K562 (cell line): Measurements from ENCODE around the gene MFSD12. TPM values are rescaled to one million over a fixed set of nuclear protein-coding genes. Genes with fewer than 3 reads are reported as not detected.

ENCODE experiments used
- ASH1L ChIP-seq: fragments of 450-650 bp; IDR thresholded peaks from 2 replicates; pipeline ENCODE4 v1.6.1; 2018; ENCODE audit warnings: borderline replicate concordance, mild to moderate bottlenecking, low read depth; ENCODE audit not compliant: partially characterized antibody
- CBFA2T2 ChIP-seq: fragments of 450-650 bp; conservative IDR thresholded peaks from 2 replicates; pipeline ENCODE4 v1.6.1; 2017; ENCODE audit warnings: mild to moderate bottlenecking
- E2F5 ChIP-seq: sonication (generic); formaldehyde crosslinking; IDR thresholded peaks from 2 replicates; pipeline ENCODE4 v1.8.0; 2022; ENCODE audit warnings: mild to moderate bottlenecking, missing genetic modification reagents
- ETV5 ChIP-seq: sonication (generic); formaldehyde crosslinking; IDR thresholded peaks from 2 replicates; pipeline ENCODE4 v1.4.0; 2020; ENCODE audit warnings: low read depth, mild to moderate bottlenecking, missing genetic modification reagents
- ETV6 ChIP-seq, 3 experiments: fragments of 150-350 bp in 1 of 3; sonication (generic) in 1 of 3; formaldehyde crosslinking in 1 of 3; IDR thresholded peaks; 2 replicates each; pipeline versions ENCODE4 v1.6.1 to v1.8.0; 2014 to 2022; ENCODE audit warnings: borderline replicate concordance in 2 of 3, low read depth in 2 of 3, antibody characterized with exemption in 1 of 3, low read length in 1 of 3, mild to moderate bottlenecking in 1 of 3, missing genetic modification reagents in 1 of 3
- FOSL1 ChIP-seq: fragments of 200-800 bp; sonication (Bioruptor generic); conservative IDR thresholded peaks from 2 replicates; pipeline ENCODE4 v1.6.1; 2016; ENCODE audit warnings: missing genetic modification characterization, missing compliant biosample characterization
- LARP7 ChIP-seq: fragments of 450-650 bp; IDR thresholded peaks from 2 replicates; pipeline ENCODE4 v1.6.1; 2016
- MCM5 ChIP-seq: fragments of 450-650 bp; IDR thresholded peaks from 2 replicates; pipeline ENCODE4 v1.6.1; 2016; ENCODE audit warnings: low read depth
- MLLT1 ChIP-seq, 2 experiments: fragments of 450-650 bp; IDR thresholded peaks; 2 replicates each; pipeline ENCODE4 v1.6.1; 2016
- NCOA4 ChIP-seq: fragments of 450-650 bp; IDR thresholded peaks from 2 replicates; pipeline ENCODE4 v1.6.1; 2018; ENCODE audit warnings: mild to moderate bottlenecking; ENCODE audit not compliant: partially characterized antibody
- NFIC ChIP-seq: fragments of 450-650 bp; IDR thresholded peaks from 2 replicates; pipeline ENCODE4 v1.6.1; 2017; ENCODE audit warnings: mild to moderate bottlenecking, inconsistent platforms
- POLR2B ChIP-seq: fragments of 450-650 bp; IDR thresholded peaks from 2 replicates; pipeline ENCODE4 v1.6.1; 2018; ENCODE audit warnings: low read depth; ENCODE audit not compliant: partially characterized antibody
- POLR2G ChIP-seq: fragments of 200-400 bp; formaldehyde crosslinking; IDR thresholded peaks from 2 replicates; pipeline ENCODE4 v1.6.1; 2017; ENCODE audit warnings: low read depth, mild to moderate bottlenecking, antibody characterized with exemption, low read length, moderate library complexity
- PRMT5 ChIP-seq: sonication (generic); formaldehyde crosslinking; IDR thresholded peaks from 2 replicates; pipeline ENCODE4 v1.5.0; 2020; ENCODE audit warnings: missing genetic modification reagents
- PRPF4 ChIP-seq: fragments of 200-400 bp; formaldehyde crosslinking; IDR thresholded peaks from one replicate; pipeline ENCODE4 v1.6.1; 2017; ENCODE audit warnings: low read length, low read depth, mild to moderate bottlenecking; ENCODE audit not compliant: insufficient read depth, poor library complexity, severe bottlenecking
- PTBP1 ChIP-seq: fragments of 200-400 bp; formaldehyde crosslinking; IDR thresholded peaks from 2 replicates; pipeline ENCODE4 v1.6.1; 2017; ENCODE audit warnings: low read depth, low read length
- RCOR1 ChIP-seq, 2 experiments: IDR thresholded peaks; 2 replicates each; pipeline ENCODE4 v1.6.1; 2012; ENCODE audit warnings: low read depth in 2 of 2, low read length in 2 of 2, borderline replicate concordance in 1 of 2, improper control_type of control experiment in 1 of 2
- SMARCB1 ChIP-seq: IDR thresholded peaks from 2 replicates; pipeline ENCODE4 v1.6.1; 2011; ENCODE audit warnings: improper control_type of control experiment, low read depth; ENCODE audit not compliant: insufficient read length
- XRCC3 ChIP-seq: fragments of 450-650 bp; IDR thresholded peaks from 2 replicates; pipeline ENCODE4 v1.6.1; 2017; ENCODE audit warnings: mild to moderate bottlenecking, moderate library complexity
- ZBTB34 ChIP-seq: fragments of 250-450 bp; sonication (Bioruptor Pico); IDR thresholded peaks from 2 replicates; pipeline ENCODE4 v1.8.0; 2021; ENCODE audit warnings: mild to moderate bottlenecking, moderate library complexity
- ZNF134 ChIP-seq: fragments of 250-450 bp; sonication (Bioruptor Pico); conservative IDR thresholded peaks from 2 replicates; pipeline ENCODE4 v1.4.0; 2020
- ZNF175 ChIP-seq: fragments of 200-800 bp; sonication (Bioruptor generic); IDR thresholded peaks from 2 replicates; pipeline ENCODE4 v1.6.1; 2016; ENCODE audit warnings: low read depth, mild to moderate bottlenecking, missing genetic modification characterization, missing compliant biosample characterization
- ZNF184 ChIP-seq: sonication (generic); formaldehyde crosslinking; IDR thresholded peaks from 2 replicates; pipeline ENCODE4 v1.5.0; 2020; ENCODE audit warnings: missing genetic modification reagents
- ZNF282 ChIP-seq: sonication (generic); formaldehyde crosslinking; IDR thresholded peaks from 2 replicates; pipeline ENCODE4 v1.8.1; 2023; ENCODE audit warnings: missing genetic modification reagents
- ZNF431 ChIP-seq: sonication (generic); formaldehyde crosslinking; IDR thresholded peaks from 2 replicates; pipeline ENCODE4 v1.8.0; 2022; ENCODE audit warnings: mild to moderate bottlenecking, missing genetic modification reagents
- polyA plus RNA-seq, 8 experiments: library from polyadenylated mRNA; depleted of rRNA in 4 of 8; stranded (reverse) in 5 of 8; unstranded in 3 of 8; fragments of >200 nt; fragmentation: Nextera tagmentation in 2 of 8; fragmentation: Illumina TruSeq in 1 of 8; extraction: Ambion mirVana in 2 of 8; extraction: Trizol in 1 of 8; gene quantifications; 2 replicates each; pipeline versions ENCODE4 v1.2.1 to v1.2.3, GENCODE V29; 2011 to 2014; ENCODE audit warnings: inconsistent platforms in 1 of 8, missing spikeins in 1 of 8
- total RNA-seq, 7 experiments: library from RNA; depleted of rRNA in 6 of 7; stranded (reverse); fragments of >200 nt in 6 of 7; fragmentation: Illumina TruSeq in 2 of 7; extraction: Trizol in 2 of 7; gene quantifications; 2 replicates each; pipeline versions ENCODE4 v1.2.1 to v1.2.3, GENCODE V29; 2011 to 2021; ENCODE audit warnings: low replicate concordance in 1 of 7
- TF ChIP-seq, protein P1 (sequence below): fragments of 250-450 bp; sonication (Bioruptor Pico); IDR thresholded peaks from 2 replicates; pipeline ENCODE4 v1.8.0; 2022; ENCODE audit warnings: moderate library complexity, mild to moderate bottlenecking, inconsistent platforms

MFSD12 gene
- total and polyA plus RNA-seq, 9 of the 15 experiments (the other 6 are each of a cell fraction or from before 2014, with no cell fraction given) = 0.69 to 112 (median 31.8) TPM

DNA sequence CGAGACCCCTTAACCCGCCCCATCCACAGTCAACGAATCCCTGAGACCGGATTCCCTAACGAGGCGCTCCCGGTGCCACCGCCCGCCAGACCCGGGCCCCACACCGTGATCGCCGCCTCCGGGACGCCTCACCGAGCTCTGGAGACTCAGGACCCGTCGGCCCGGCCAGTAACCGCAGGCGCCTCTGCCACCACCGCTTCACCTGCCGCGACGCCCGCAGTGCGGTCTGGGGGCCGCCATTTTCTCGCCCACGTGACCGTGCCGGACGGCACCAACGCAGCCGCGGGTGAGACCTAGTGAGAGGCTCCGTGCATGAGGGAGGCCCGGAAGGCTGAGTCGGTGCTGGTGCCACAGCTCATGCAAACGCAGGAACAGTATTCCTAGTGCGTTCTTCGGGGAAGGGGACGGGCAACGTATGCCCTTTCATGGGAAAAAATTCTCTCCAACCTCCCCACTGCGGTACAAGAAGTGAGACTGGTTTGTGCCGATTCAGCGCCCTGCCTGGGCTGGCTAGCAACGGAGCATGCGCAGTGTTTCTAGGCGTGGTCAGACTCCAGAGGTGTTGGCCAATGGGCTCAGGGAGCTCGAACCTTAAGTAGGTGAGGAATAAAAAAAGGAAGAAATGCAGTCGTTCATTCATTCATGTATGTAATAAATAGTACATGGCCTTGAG, 56.8 kb downstream of the MFSD12 start, which contains the start of gene DOHH (continued):
- TF ChIP-seq RCOR1 (IDR thresholded peaks at IDR 0.05; ENCODE audit: borderline replicate concordance in 1 of 2, low read depth in 2 of 2, low read length in 2 of 2) (no peak), E2F5 (CRISPR knock-in tag) (no peak), MCM5 (no peak), FOSL1 (tag) (no peak), PRMT5 (CRISPR knock-in tag) (no peak), POLR2B (peak; percentile 57), PTBP1 (no peak), SMARCB1 (no peak), CBFA2T2 (peak; percentile 85), PRPF4 (no peak), ZNF175 (CRISPR knock-in tag) (no peak), ZNF184 (CRISPR knock-in tag) (no peak), MLLT1 (IDR thresholded peaks at IDR 0.05) (peak in 1 of 2 experiments; percentile 87; a peak in 1 of 4 replicates), NCOA4 (no peak), ZBTB34 (CRISPR knock-in tag) (no peak), ASH1L (peak; percentile 89), ZNF134 (CRISPR knock-in tag) (peak; percentile 81), POLR2G (peak; percentile 99), NFIC (peak; percentile 48), ETV5 (0 out of 2 replicates have a peak, but pooled peaks have one; percentile 19), ZNF282 (CRISPR knock-in tag) (0 out of 2 replicates have a peak, but pooled peaks have one; percentile 20), ZNF431 (CRISPR knock-in tag) (no peak), LARP7 (no peak), ETV6 (IDR thresholded peaks at IDR 0.05; ENCODE audit: borderline replicate concordance in 1 of 2, low read depth in 2 of 2, low read length in 1 of 2) (no peak; a peak in 1 of 4 replicates), ETV6 (CRISPR knock-in tag; IDR thresholded peaks at IDR 0.05; ENCODE audit: borderline replicate concordance) (0 out of 2 replicates have a peak, but pooled peaks have one; percentile 58), XRCC3 (no peak)
- TF ChIP-seq, protein P1, sequence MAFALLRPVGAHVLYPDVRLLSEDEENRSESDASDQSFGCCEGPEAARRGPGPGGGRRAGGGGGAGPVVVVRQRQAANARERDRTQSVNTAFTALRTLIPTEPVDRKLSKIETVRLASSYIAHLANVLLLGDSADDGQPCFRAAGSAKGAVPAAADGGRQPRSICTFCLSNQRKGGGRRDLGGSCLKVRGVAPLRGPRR (CRISPR knock-in tag) = no peak
